ENCODE data around the gene TMEM88. TPM values are rescaled to one million over a fixed set of nuclear protein-coding genes. Genes with fewer than 3 reads are reported as not detected.

The TMEM88 gene
- total and polyA plus RNA-seq, 2 of the 13 experiments (the other 11 are each of a cell fraction or from before 2014, with no cell fraction given), result 0.31 to 0.66 TPM

- TF ChIP-seq ZNF839 (CRISPR knock-in tag; IDR thresholded peaks at IDR 0.05; ENCODE audit: borderline replicate concordance) (no peak; the same call in 1 of the 2 replicates), ZNF350 (CRISPR knock-in tag; IDR thresholded peaks at IDR 0.05; ENCODE audit: borderline replicate concordance, low read depth) (peak; percentile 31; the same call in 1 of the 2 replicates), ZNF317 (CRISPR knock-in tag; IDR thresholded peaks at IDR 0.05) (no peak), PAX8 (CRISPR knock-in tag; IDR thresholded peaks at IDR 0.05; ENCODE audit: borderline replicate concordance) (no peak), ZNF235 (CRISPR knock-in tag; IDR thresholded peaks at IDR 0.05; ENCODE audit: borderline replicate concordance) (no peak), NR3C1 (CRISPR knock-in tag; IDR thresholded peaks at IDR 0.05) (no peak), HOXA3 (CRISPR knock-in tag; IDR thresholded peaks at IDR 0.05) (peak; percentile 95), ZNF230 (CRISPR knock-in tag; IDR thresholded peaks at IDR 0.05) (no peak), TSC22D2 (CRISPR knock-in tag; IDR thresholded peaks at IDR 0.05; ENCODE audit: borderline replicate concordance) (no peak), HNRNPH1 (optimal IDR thresholded peaks at IDR 0.05; ENCODE audit: low read depth, low read length) (no peak), GABPB1 (CRISPR knock-in tag; IDR thresholded peaks at IDR 0.05) (peak; percentile 66; the same call in 1 of the 2 replicates), ZFP90 (CRISPR knock-in tag; IDR thresholded peaks at IDR 0.05; ENCODE audit: borderline replicate concordance) (no peak), REL (CRISPR knock-in tag; conservative IDR thresholded peaks at IDR 0.05) (no peak), ZNF790 (CRISPR knock-in tag; IDR thresholded peaks at IDR 0.05; ENCODE audit: borderline replicate concordance) (no peak), SRSF4 (IDR thresholded peaks at IDR 0.05; ENCODE audit: low read depth, low read length, poor library complexity, severe bottlenecking) (no peak), EED (CRISPR knock-in tag; IDR thresholded peaks at IDR 0.05) (0 out of 2 replicates have a peak, but pooled peaks have one; percentile 24), NFKB2 (CRISPR knock-in tag; IDR thresholded peaks at IDR 0.05; ENCODE audit: borderline replicate concordance) (peak; percentile 68; the same call in 1 of the 2 replicates), ZNF83 (CRISPR knock-in tag; IDR thresholded peaks at IDR 0.05; ENCODE audit: borderline replicate concordance) (no peak), ZNF607 (CRISPR knock-in tag; IDR thresholded peaks at IDR 0.05; ENCODE audit: borderline replicate concordance) (no peak)
- TF ChIP-seq, protein P1, sequence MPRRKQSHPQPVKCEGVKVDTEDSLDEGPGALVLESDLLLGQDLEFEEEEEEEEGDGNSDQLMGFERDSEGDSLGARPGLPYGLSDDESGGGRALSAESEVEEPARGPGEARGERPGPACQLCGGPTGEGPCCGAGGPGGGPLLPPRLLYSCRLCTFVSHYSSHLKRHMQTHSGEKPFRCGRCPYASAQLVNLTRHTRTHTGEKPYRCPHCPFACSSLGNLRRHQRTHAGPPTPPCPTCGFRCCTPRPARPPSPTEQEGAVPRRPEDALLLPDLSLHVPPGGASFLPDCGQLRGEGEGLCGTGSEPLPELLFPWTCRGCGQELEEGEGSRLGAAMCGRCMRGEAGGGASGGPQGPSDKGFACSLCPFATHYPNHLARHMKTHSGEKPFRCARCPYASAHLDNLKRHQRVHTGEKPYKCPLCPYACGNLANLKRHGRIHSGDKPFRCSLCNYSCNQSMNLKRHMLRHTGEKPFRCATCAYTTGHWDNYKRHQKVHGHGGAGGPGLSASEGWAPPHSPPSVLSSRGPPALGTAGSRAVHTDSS (CRISPR knock-in tag; conservative IDR thresholded peaks at IDR 0.05), result no peak
- TF ChIP-seq, protein P2, sequence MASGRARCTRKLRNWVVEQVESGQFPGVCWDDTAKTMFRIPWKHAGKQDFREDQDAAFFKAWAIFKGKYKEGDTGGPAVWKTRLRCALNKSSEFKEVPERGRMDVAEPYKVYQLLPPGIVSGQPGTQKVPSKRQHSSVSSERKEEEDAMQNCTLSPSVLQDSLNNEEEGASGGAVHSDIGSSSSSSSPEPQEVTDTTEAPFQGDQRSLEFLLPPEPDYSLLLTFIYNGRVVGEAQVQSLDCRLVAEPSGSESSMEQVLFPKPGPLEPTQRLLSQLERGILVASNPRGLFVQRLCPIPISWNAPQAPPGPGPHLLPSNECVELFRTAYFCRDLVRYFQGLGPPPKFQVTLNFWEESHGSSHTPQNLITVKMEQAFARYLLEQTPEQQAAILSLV (CRISPR knock-in tag; IDR thresholded peaks at IDR 0.05; ENCODE audit: borderline replicate concordance), result 0 out of 2 replicates have a peak, but pooled peaks have one; percentile 42
- TF ChIP-seq, protein P3, sequence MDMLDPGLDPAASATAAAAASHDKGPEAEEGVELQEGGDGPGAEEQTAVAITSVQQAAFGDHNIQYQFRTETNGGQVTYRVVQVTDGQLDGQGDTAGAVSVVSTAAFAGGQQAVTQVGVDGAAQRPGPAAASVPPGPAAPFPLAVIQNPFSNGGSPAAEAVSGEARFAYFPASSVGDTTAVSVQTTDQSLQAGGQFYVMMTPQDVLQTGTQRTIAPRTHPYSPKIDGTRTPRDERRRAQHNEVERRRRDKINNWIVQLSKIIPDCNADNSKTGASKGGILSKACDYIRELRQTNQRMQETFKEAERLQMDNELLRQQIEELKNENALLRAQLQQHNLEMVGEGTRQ (IDR thresholded peaks at IDR 0.05; ENCODE audit: low read depth, low read length), result no peak
- TF ChIP-seq, protein P3 (CRISPR knock-in tag; IDR thresholded peaks at IDR 0.05; ENCODE audit: borderline replicate concordance), result no peak
Measured at GRCh38 chr17:7851438-7852261, 3.2 kb upstream of the TMEM88 start (continued).

Data from HepG2 (cell line).